Sigmoid colon (tissue), 4 donors: ENCODE measurements around the gene LRP1B.

ENCODE experiments used
- POLR2A ChIP-seq, 2 donors: fragments of 450-650 bp; IDR thresholded peaks; one replicate each; pipeline ENCODE4 v1.6.1; 2016; ENCODE audit warnings: antibody characterized with exemption in 2 of 2, mild to moderate bottlenecking in 2 of 2, moderate library complexity in 2 of 2
- POLR2AphosphoS5 ChIP-seq, 4 donors: sonication (generic); formaldehyde crosslinking; IDR thresholded peaks; one replicate each; pipeline ENCODE4 v1.6.1; 2017; ENCODE audit warnings: antibody characterized with exemption in 4 of 4

GRCh38 chr2:142097711-142098110 is 33.1 kb downstream of the LRP1B start:
- TF ChIP-seq POLR2AphosphoS5 (IDR thresholded peaks at IDR 0.05) (no peak), POLR2A (IDR thresholded peaks at IDR 0.05) (no peak)
